Ishikawa (cell line): ENCODE results near the gene TLE6.

Experiments used
- EGR1 ChIP-seq: IDR thresholded peaks from 2 replicates; pipeline ENCODE4 v1.6.1; 2012
- EP300 ChIP-seq: IDR thresholded peaks from 2 replicates; pipeline ENCODE4 v1.6.1; 2012; ENCODE audit warnings: borderline replicate concordance
- MAX ChIP-seq: IDR thresholded peaks from 2 replicates; pipeline ENCODE4 v1.6.1; 2012
- NFIC ChIP-seq: IDR thresholded peaks from 2 replicates; pipeline ENCODE4 v1.6.1; 2012
- RAD21 ChIP-seq: IDR thresholded peaks from 2 replicates; pipeline ENCODE4 v1.6.1; 2012; ENCODE audit warnings: low read depth
- REST ChIP-seq: IDR thresholded peaks from 2 replicates; pipeline ENCODE4 v1.6.1; 2012; ENCODE audit warnings: low read depth, mild to moderate bottlenecking
- TCF12 ChIP-seq: IDR thresholded peaks from 2 replicates; pipeline ENCODE4 v1.6.1; 2012; ENCODE audit warnings: low read depth
- ZBTB7A ChIP-seq: IDR thresholded peaks from 2 replicates; pipeline ENCODE4 v1.6.1; 2012; ENCODE audit warnings: low read depth

GRCh38 chr19:3019211-3019854, 42.0 kb downstream of the TLE6 start:
- TF ChIP-seq EP300: no peak
- TF ChIP-seq NFIC: no peak
- TF ChIP-seq RAD21: no peak
- TF ChIP-seq EGR1: no peak
- TF ChIP-seq TCF12: no peak
- TF ChIP-seq REST: no peak
- TF ChIP-seq MAX: no peak
- no peak for TF ChIP-seq ZBTB7A
